DOHH2 (cell line): ENCODE results near the gene SYNDIG1L.

Source experiments
- H3F3A ChIP-seq: fragments of 200-600 bp; sonication (generic), shearing (Covaris generic); 2 replicates; pipeline ENCODE4 v1.6.0; 2016; ENCODE audit warnings: antibody characterized with exemption, mild to moderate bottlenecking; ENCODE audit not compliant: control insufficient read depth, insufficient read depth
- H3K27ac ChIP-seq: fragments of 200-600 bp; sonication (generic); 2 replicates; pipeline ENCODE4 v1.5.1; 2014; ENCODE audit warnings: low read depth, mild to moderate bottlenecking, low read length, moderate library complexity
- H3K27me3 ChIP-seq: fragments of 200-600 bp; sonication (generic); 2 replicates; pipeline ENCODE4 v1.6.1; 2014; ENCODE audit warnings: mild to moderate bottlenecking, low read length, mixed read lengths; ENCODE audit not compliant: control insufficient read depth
- H3K36me3 ChIP-seq: fragments of 200-600 bp; sonication (generic); 2 replicates; pipeline ENCODE4 v1.6.1; 2014; ENCODE audit warnings: mild to moderate bottlenecking, low read length, moderate library complexity, mixed read lengths; ENCODE audit not compliant: control insufficient read depth
- H3K4me1 ChIP-seq: fragments of 200-600 bp; sonication (generic); 2 replicates; pipeline ENCODE4 v1.6.1; 2014; ENCODE audit warnings: mild to moderate bottlenecking, low read length, mixed read lengths; ENCODE audit not compliant: control insufficient read depth
- H3K4me2 ChIP-seq: fragments of 200-600 bp; sonication (generic); 2 replicates; pipeline ENCODE4 v1.6.0; 2014; ENCODE audit warnings: mild to moderate bottlenecking, low read length, moderate library complexity
- H3K4me3 ChIP-seq: fragments of 200-600 bp; sonication (generic); 2 replicates; pipeline ENCODE4 v1.5.1; 2014; ENCODE audit warnings: mild to moderate bottlenecking, low read length, mixed read lengths
- H3K79me2 ChIP-seq: fragments of 200-600 bp; sonication (generic); 2 replicates; pipeline ENCODE4 v1.6.1; 2014; ENCODE audit warnings: mild to moderate bottlenecking, low read length, mixed read lengths; ENCODE audit not compliant: control insufficient read depth
- H3K9me2 ChIP-seq: fragments of 200-600 bp; sonication (generic); replicated peaks from 2 replicates; pipeline ENCODE4 v1.6.1; 2014; ENCODE audit warnings: mild to moderate bottlenecking, low read length, mixed read lengths; ENCODE audit not compliant: control insufficient read depth
- H3K9me3 ChIP-seq: fragments of 200-600 bp; sonication (generic); 2 replicates; pipeline ENCODE4 v1.6.1; 2014; ENCODE audit warnings: antibody characterized with exemption, low read length, mixed read lengths; ENCODE audit not compliant: control insufficient read depth, insufficient read depth
- H4K20me1 ChIP-seq: fragments of 200-600 bp; sonication (generic); 2 replicates; pipeline ENCODE4 v1.6.0; 2014; ENCODE audit warnings: low read depth, mild to moderate bottlenecking, antibody characterized with exemption, low read length, moderate library complexity; ENCODE audit not compliant: control insufficient read depth, insufficient read depth
- EZH2phosphoT487 ChIP-seq: fragments of 200-600 bp; sonication (generic); IDR thresholded peaks from 2 replicates; pipeline ENCODE4 v1.6.1; 2017; ENCODE audit warnings: borderline replicate concordance, mild to moderate bottlenecking, antibody characterized with exemption, low read length, moderate library complexity, mixed read lengths
- TF ChIP-seq, protein P1 (sequence below): fragments of 200-600 bp; sonication (generic); IDR thresholded peaks from one replicate; pipeline ENCODE4 v1.5.1; 2014; ENCODE audit warnings: antibody characterized with exemption, mild to moderate bottlenecking, low read depth, low read length; ENCODE audit not compliant: poor library complexity, severe bottlenecking

Gene SYNDIG1L

DNA sequence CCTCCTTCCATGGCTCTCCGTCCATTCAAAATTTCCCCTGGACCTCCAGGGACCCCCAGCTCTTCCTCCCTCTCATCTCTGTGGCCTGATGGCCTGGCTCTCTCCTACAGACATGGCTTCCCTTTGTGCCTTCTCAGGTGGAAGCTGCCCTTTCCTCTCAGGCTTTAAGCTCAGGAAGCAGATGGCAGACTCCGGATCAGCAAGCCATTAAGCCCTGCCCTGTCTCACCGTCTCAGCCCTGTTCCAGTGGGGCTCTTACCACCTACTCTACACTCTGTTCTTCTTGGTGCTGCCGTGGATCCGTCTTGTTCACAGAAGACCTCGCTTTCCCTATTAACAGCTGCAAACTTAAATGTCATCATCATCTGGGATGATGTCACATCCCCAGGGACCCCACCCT lies 34.0 kb upstream of the SYNDIG1L start:
- no peaks in the 10 kb centered on the region for H4K20me1 ChIP-seq
- 0 out of 2 replicates have a peak, but pooled peaks cover 3% of the 10 kb centered on the region for H3K27me3 ChIP-seq
- H3K27ac ChIP-seq: no peak overlapping the region
- no peaks in the 10 kb centered on the region for H3K36me3 ChIP-seq
- H3K4me2 ChIP-seq: no peak overlapping the region
- no peak overlapping the region for H3K4me3 ChIP-seq
- no peak for TF ChIP-seq EZH2phosphoT487
- TF ChIP-seq, protein P1, sequence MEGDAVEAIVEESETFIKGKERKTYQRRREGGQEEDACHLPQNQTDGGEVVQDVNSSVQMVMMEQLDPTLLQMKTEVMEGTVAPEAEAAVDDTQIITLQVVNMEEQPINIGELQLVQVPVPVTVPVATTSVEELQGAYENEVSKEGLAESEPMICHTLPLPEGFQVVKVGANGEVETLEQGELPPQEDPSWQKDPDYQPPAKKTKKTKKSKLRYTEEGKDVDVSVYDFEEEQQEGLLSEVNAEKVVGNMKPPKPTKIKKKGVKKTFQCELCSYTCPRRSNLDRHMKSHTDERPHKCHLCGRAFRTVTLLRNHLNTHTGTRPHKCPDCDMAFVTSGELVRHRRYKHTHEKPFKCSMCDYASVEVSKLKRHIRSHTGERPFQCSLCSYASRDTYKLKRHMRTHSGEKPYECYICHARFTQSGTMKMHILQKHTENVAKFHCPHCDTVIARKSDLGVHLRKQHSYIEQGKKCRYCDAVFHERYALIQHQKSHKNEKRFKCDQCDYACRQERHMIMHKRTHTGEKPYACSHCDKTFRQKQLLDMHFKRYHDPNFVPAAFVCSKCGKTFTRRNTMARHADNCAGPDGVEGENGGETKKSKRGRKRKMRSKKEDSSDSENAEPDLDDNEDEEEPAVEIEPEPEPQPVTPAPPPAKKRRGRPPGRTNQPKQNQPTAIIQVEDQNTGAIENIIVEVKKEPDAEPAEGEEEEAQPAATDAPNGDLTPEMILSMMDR: no peak
- no peaks in the 10 kb centered on the region for H3K9me2 ChIP-seq
- no peaks in the 10 kb centered on the region for H3F3A ChIP-seq
- H3K9me3 ChIP-seq: no peaks in the 10 kb centered on the region
- no peaks in the 10 kb centered on the region for H3K79me2 ChIP-seq
- no peaks in the 10 kb centered on the region for H3K4me1 ChIP-seq

DNA sequence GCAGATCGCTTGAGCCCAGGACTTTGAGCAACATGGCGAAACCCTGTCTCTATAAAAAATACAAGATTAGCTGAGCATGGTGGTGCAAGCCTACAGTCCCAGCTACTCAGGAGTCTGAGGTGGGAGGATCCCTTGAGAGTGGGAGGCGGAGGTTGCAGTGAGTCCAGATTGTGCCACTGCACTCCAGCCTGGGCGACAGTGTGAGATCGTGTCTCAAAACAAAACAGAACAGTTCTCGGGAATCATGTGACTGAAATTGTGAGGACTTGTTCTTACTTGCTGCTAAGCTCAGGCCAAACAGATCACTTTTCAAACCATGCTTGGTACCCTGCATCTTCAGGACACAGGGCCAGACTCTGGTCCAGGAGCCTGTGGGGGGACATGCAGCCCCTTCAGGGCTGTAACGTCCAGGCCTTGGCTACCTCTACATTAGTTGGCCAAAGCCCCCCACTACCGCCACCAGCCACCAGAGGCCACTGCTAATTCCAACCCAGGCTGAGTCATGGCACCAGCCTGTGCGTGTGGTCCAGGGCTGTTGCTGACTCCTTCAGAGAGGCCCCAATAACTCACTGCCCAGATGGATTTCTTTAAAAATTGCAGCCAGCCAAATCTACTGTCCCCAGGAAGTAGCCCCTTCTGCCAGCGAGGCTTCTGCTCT lies 33.4 kb upstream of the SYNDIG1L start:
- no peak for TF ChIP-seq EZH2phosphoT487
- TF ChIP-seq, protein P1: peak; percentile 74
- no peak overlapping the region for H3K4me2 ChIP-seq

DNA sequence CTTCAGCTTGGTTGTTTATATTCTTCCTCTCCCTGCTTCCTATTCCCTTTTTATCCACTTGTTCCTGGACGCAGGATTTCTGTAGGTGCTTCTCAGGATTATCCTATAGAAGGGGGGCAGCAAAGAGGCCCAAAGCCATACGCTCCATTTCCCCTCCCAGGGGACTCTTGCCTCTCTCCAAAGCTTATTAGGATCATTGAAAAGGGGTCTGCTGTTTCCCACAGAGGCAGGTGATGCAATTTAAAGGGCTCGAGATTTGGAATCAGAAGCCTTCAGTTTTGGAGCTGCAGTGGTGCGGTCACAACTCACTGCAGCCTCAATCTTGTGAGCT lies 31.5 kb upstream of the SYNDIG1L start:
- Histone ChIP-seq H3K4me2 (no peak overlapping the region), H3F3A (no peaks in the 10 kb centered on the region), H3K9me3 (no peaks in the 10 kb centered on the region), H3K79me2 (no peaks in the 10 kb centered on the region), H3K4me1 (no peaks in the 10 kb centered on the region), H4K20me1 (no peaks in the 10 kb centered on the region), H3K27me3 (peaks cover 7% of the 10 kb centered on the region; the same call in 1 of the 2 replicates), H3K27ac (no peak overlapping the region), H3K9me2 (no peaks in the 10 kb centered on the region), H3K36me3 (no peaks in the 10 kb centered on the region), H3K4me3 (no peak overlapping the region)
- TF ChIP-seq EZH2phosphoT487: no peak
- TF ChIP-seq, protein P1: no peak

More for the DNA sequence above, 33.4 kb upstream of the SYNDIG1L start:
- Histone ChIP-seq H3K9me2 (no peaks in the 10 kb centered on the region), H4K20me1 (no peaks in the 10 kb centered on the region), H3K27me3 (peaks cover 7% of the 10 kb centered on the region; the same call in 1 of the 2 replicates), H3K4me1 (no peaks in the 10 kb centered on the region), H3K9me3 (no peaks in the 10 kb centered on the region), H3K27ac (no peak overlapping the region), H3K4me3 (no peak overlapping the region), H3F3A (no peaks in the 10 kb centered on the region), H3K79me2 (no peaks in the 10 kb centered on the region), H3K36me3 (no peaks in the 10 kb centered on the region)
